Measurements from ENCODE around the gene SMOC2. TPM values are rescaled to one million over a fixed set of nuclear protein-coding genes. Genes with fewer than 3 reads are reported as not detected.

Gene SMOC2
- total RNA-seq, 1 donor from 2014 or later: not detected

DNA sequence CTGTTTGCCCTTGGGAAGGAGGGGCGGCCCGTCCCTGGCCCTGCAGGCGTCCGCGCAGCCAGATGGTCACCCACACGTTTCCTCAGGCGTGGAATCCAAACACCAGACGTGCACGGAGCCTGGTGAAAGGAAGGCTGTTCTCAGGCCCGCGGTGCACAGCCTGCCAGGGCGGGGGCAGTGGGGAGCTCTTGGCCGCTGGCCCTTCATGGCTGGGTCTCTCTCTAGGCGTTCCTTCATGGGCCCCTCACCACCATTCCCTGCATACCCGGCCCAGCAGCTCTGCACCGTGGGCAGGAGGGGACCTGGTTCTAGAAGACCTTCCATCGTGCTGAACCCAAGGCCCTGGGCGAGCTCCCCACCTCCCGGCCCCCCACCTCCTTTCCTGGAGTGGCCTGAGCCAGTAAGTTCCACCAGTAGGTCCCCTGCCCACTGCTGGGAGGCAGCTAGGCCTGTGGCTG lies 30.4 kb upstream of the SMOC2 start:
- no peak for DNase-seq (ENCODE audit: low spot score)
- intact Hi-C loops (cut with micrococcal nuclease): no loop called here
- no peaks in the 10 kb centered on the region for H3K36me3 Mint-ChIP-seq (ENCODE audit: low read depth)
- H3K27me3 Mint-ChIP-seq (ENCODE audit: insufficient read depth): peaks cover 2% of the 10 kb centered on the region
- H3K9me3 Mint-ChIP-seq: no peaks in the 10 kb centered on the region
- H3K27ac Mint-ChIP-seq: no peak overlapping the region
- H3K4me3 Mint-ChIP-seq: no peak overlapping the region
- H3K4me1 Mint-ChIP-seq (ENCODE audit: low read depth): no peaks in the 10 kb centered on the region

- Mint-ChIP-seq H3K4me1 (ENCODE audit: low read depth) (no peaks in the 10 kb centered on the region), H3K4me3 (no peak overlapping the region), H3K27me3 (ENCODE audit: insufficient read depth) (peaks cover 2% of the 10 kb centered on the region), H3K36me3 (ENCODE audit: low read depth) (no peaks in the 10 kb centered on the region), H3K27ac (no peak overlapping the region), H3K9me3 (no peaks in the 10 kb centered on the region)
- intact Hi-C loops (cut with micrococcal nuclease): no loop called here
- no peak for DNase-seq (ENCODE audit: low spot score)
Observed at GRCh38 chr6:168411130-168411529, 29.9 kb upstream of the SMOC2 start.

DNA sequence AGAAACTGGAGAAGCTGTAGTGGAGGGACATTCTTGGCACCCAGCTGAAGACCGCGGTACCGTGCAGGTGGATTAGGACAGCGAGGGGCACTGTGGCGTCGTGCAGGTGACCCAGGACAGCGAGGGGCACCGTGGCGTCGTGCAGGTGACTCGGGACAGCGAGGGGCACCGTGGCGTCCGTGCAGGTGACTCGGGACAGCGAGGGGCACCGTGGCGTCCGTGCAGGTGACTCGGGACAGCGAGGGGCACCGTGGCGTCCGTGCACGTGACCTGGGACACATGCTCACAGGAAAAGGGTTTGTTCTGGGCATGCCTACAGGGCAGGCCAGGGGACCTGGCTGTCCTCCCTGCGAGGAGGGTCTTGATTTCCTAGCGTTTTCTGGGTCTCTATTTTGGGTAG lies 29.2 kb upstream of the SMOC2 start:
- Mint-ChIP-seq H3K27me3 (ENCODE audit: insufficient read depth) (peaks cover 2% of the 10 kb centered on the region), H3K36me3 (ENCODE audit: low read depth) (no peaks in the 10 kb centered on the region), H3K4me1 (ENCODE audit: low read depth) (no peaks in the 10 kb centered on the region), H3K9me3 (no peaks in the 10 kb centered on the region), H3K27ac (no peak overlapping the region), H3K4me3 (no peak overlapping the region)
- intact Hi-C loops (cut with micrococcal nuclease): no loop called here
- no peak for DNase-seq (ENCODE audit: low spot score)

DNA sequence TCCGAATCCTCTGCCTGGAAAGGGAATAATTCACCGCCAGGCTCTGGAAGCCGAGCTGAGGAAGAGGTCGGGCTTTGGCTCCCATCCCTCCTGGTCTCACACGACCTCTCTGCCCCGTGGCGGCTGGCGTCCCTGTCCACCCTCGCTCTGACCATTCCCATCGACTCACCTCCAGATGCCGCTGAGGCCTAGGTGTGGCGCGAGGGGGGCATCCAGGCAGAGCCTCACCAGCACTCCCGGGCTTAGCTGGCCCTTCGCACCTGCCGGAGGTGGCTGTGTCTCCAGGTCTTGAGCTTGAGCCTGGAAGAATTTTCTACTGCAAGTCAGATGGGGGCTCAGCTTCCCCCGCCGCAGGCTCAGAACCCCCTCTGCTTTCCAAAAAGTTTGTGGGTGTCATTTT lies 28.5 kb upstream of the SMOC2 start:
- Mint-ChIP-seq H3K4me3 (no peak overlapping the region), H3K27ac (no peak overlapping the region), H3K4me1 (ENCODE audit: low read depth) (no peaks in the 10 kb centered on the region), H3K27me3 (ENCODE audit: insufficient read depth) (peaks cover 2% of the 10 kb centered on the region), H3K36me3 (ENCODE audit: low read depth) (no peaks in the 10 kb centered on the region), H3K9me3 (no peaks in the 10 kb centered on the region)
- DNase-seq (ENCODE audit: low spot score): no peak
- intact Hi-C loops (cut with micrococcal nuclease): no loop called here

DNA sequence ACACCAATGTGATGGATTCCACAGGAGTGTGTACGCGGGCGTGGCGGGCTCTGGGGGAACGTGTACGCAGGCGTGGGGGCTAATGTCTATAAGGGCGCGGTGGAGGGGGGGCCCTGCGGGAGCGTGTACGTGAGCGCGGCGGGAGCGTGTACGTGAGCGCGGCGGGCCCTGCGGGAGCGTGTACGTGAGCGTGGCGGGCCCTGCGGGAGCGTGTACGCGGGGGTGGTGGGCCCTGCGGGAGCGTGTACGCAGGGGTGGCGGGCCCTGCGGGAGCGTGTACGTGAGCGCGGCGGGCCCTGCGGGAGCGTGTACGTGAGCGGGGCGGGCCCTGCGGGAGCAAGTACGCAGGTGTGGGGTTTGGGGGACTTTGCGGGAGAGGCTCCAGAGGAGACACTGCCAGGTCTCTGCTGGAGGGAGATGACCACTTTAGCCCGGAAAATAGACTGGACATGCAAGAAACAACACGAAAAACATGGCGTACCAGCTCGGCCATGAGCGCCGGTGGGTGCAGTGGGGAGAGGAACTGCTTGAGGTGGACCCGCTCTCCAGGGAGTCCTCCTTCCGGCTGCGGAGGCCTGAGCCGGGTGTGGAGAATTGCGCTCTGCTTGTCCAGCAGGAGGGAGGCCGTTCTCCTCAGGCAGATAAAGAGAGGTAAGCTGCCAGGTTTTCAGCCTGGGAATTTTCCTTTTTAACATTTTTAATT lies 27.8 kb upstream of the SMOC2 start:
- DNase-seq (ENCODE audit: low spot score): no peak
- Mint-ChIP-seq H3K4me3 (no peak overlapping the region), H3K27me3 (ENCODE audit: insufficient read depth) (no peaks in the 10 kb centered on the region), H3K27ac (no peak overlapping the region), H3K36me3 (ENCODE audit: low read depth) (no peaks in the 10 kb centered on the region), H3K9me3 (no peaks in the 10 kb centered on the region), H3K4me1 (ENCODE audit: low read depth) (no peaks in the 10 kb centered on the region)
- intact Hi-C loops (cut with micrococcal nuclease): no loop called here

DNA sequence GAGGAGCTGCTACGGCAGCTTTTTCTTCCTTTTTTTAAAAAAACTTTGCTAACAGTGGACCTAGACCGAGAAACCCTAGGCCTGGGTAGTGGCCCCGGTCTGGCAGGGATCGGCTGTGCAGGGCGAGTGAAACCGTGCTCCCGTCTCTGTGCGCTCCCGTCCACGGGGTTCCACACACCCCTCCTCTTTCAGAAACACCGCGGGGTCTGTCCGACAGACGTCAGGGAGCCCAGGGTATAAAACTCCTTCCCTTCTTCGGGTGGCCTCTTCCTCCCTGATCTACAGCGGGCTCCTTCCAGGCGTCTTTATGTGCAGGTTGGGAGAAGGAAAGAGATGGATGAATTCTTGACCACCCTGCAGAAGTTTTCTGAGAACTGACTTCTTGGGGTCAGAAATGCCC lies 27.1 kb upstream of the SMOC2 start:
- Mint-ChIP-seq H3K4me3 (no peak overlapping the region), H3K27ac (no peak overlapping the region), H3K27me3 (ENCODE audit: insufficient read depth) (no peaks in the 10 kb centered on the region), H3K4me1 (ENCODE audit: low read depth) (no peaks in the 10 kb centered on the region), H3K9me3 (no peaks in the 10 kb centered on the region), H3K36me3 (ENCODE audit: low read depth) (no peaks in the 10 kb centered on the region)
- DNase-seq (ENCODE audit: low spot score): no peak
- intact Hi-C loops (cut with micrococcal nuclease): no loop called here

- no peak overlapping the region for H3K4me3 Mint-ChIP-seq
- no peaks in the 10 kb centered on the region for H3K36me3 Mint-ChIP-seq (ENCODE audit: low read depth)
- no peaks in the 10 kb centered on the region for H3K4me1 Mint-ChIP-seq (ENCODE audit: low read depth)
- H3K27me3 Mint-ChIP-seq (ENCODE audit: insufficient read depth): no peaks in the 10 kb centered on the region
- H3K9me3 Mint-ChIP-seq: no peaks in the 10 kb centered on the region
- intact Hi-C loops (cut with micrococcal nuclease): no loop called here
- DNase-seq (ENCODE audit: low spot score): no peak
- no peak overlapping the region for H3K27ac Mint-ChIP-seq
Observed at GRCh38 chr6:168414336-168415097, 26.5 kb upstream of the SMOC2 start.

DNA sequence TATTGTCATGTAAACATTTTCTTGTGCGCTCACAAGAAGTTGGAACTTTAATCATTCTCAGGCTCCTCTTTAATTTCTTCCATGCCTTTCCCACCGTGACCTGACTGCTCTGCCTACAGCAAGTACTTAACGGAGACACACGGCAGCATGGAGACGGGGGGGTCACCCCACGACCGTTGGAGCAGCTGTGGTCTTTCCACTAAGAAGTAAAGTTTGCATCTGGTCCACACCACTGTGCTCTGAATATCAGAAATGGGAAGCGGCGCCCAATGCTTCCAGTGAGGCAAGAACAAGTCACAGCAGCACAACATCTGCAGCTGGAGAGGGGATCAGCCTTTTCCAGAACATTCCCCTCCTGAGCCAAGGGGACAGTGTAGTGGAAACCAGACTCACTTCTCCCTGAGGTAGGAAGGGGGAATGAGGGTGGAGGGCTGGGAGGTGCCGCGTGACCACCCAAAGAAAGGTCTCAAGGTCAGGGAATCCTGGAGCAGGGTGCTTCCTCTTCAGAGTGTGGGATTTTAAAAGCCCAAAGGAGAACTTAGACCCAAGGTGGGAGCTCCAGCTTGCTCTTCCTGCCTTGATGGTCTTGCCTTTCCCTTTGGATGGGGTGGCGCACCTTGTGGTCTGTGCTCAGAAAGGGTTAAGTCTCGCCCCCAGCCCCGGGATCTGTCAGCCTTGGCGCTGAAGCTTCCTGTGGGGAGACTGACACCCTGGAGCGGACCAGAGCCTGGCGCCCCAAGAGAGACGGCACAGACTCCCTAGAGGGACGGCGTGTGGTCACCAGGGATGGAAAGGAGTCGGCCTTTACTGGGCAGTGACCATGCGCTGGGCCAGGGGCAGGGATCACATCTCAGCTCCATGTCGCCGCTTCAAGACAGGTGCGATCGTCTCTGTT lies 25.6 kb upstream of the SMOC2 start:
- H3K9me3 Mint-ChIP-seq: no peaks in the 10 kb centered on the region
- no peak overlapping the region for H3K27ac Mint-ChIP-seq
- H3K36me3 Mint-ChIP-seq (ENCODE audit: low read depth): no peaks in the 10 kb centered on the region
- H3K4me3 Mint-ChIP-seq: no peak overlapping the region
- no peak for DNase-seq (ENCODE audit: low spot score)
- no peaks in the 10 kb centered on the region for H3K4me1 Mint-ChIP-seq (ENCODE audit: low read depth)
- no peaks in the 10 kb centered on the region for H3K27me3 Mint-ChIP-seq (ENCODE audit: insufficient read depth)
- intact Hi-C loops (cut with micrococcal nuclease): no loop called here

- no peak overlapping the region for H3K4me3 Mint-ChIP-seq
- H3K36me3 Mint-ChIP-seq (ENCODE audit: low read depth): no peaks in the 10 kb centered on the region
- no peaks in the 10 kb centered on the region for H3K9me3 Mint-ChIP-seq
- no peaks in the 10 kb centered on the region for H3K4me1 Mint-ChIP-seq (ENCODE audit: low read depth)
- intact Hi-C loops (cut with micrococcal nuclease): no loop called here
- DNase-seq (ENCODE audit: low spot score): no peak
- no peaks in the 10 kb centered on the region for H3K27me3 Mint-ChIP-seq (ENCODE audit: insufficient read depth)
- no peak overlapping the region for H3K27ac Mint-ChIP-seq
Observed at GRCh38 chr6:168415993-168416530, 24.9 kb upstream of the SMOC2 start.

DNA sequence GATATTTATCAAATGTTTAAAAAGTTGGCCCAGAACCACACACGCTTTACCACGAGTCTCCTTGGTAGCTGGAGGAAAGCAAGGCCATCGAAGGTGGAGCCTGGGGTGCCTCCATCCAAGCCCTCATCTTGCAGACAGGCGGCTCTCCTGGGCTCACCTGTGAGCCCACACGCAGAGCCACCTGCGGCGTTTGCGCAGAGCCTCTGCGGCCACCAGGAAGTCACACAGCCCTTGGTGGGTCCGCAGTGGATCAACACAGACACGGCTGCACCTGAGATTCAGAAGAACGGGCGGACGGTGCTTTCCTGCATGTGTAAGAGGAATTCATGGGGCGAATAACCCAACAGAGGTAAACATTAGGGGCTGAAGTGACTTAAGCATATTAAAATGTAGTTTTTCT lies 24.5 kb upstream of the SMOC2 start:
- Mint-ChIP-seq H3K4me1 (ENCODE audit: low read depth) (no peaks in the 10 kb centered on the region), H3K9me3 (no peaks in the 10 kb centered on the region)

GRCh38 chr6:168417191-168417590 lies 23.8 kb upstream of the SMOC2 start:
- Mint-ChIP-seq H3K27me3 (ENCODE audit: insufficient read depth) (no peaks in the 10 kb centered on the region), H3K36me3 (ENCODE audit: low read depth) (no peaks in the 10 kb centered on the region), H3K9me3 (no peaks in the 10 kb centered on the region), H3K4me3 (no peak overlapping the region), H3K4me1 (ENCODE audit: low read depth) (no peaks in the 10 kb centered on the region), H3K27ac (no peak overlapping the region)
- DNase-seq (ENCODE audit: low spot score): no peak
- intact Hi-C loops (cut with micrococcal nuclease): no loop called here

More for the DNA sequence above, 24.5 kb upstream of the SMOC2 start:
- intact Hi-C loops (cut with micrococcal nuclease): no loop called here
- no peak for DNase-seq (ENCODE audit: low spot score)
- H3K36me3 Mint-ChIP-seq (ENCODE audit: low read depth): no peaks in the 10 kb centered on the region
- no peak overlapping the region for H3K4me3 Mint-ChIP-seq
- H3K27ac Mint-ChIP-seq: no peak overlapping the region
- H3K27me3 Mint-ChIP-seq (ENCODE audit: insufficient read depth): no peaks in the 10 kb centered on the region

- Mint-ChIP-seq H3K27ac (no peak overlapping the region), H3K4me1 (ENCODE audit: low read depth) (no peaks in the 10 kb centered on the region), H3K36me3 (ENCODE audit: low read depth) (no peaks in the 10 kb centered on the region), H3K27me3 (ENCODE audit: insufficient read depth) (no peaks in the 10 kb centered on the region), H3K4me3 (no peak overlapping the region), H3K9me3 (no peaks in the 10 kb centered on the region)
- intact Hi-C loops (cut with micrococcal nuclease): no loop called here
- DNase-seq (ENCODE audit: low spot score): no peak
Observed at GRCh38 chr6:168417679-168418557, 23.1 kb upstream of the SMOC2 start.
